OCI-LY3 (cell line): ENCODE results near the gene IGLL1.

Experiments used
- EZH2phosphoT487 ChIP-seq: fragments of 200-600 bp; shearing (Covaris generic); IDR thresholded peaks from 2 replicates; pipeline ENCODE4 v1.6.1; 2018; ENCODE audit warnings: antibody characterized with exemption, mixed run types, low read depth
- TF ChIP-seq, protein P1 (sequence below): fragments of 200-600, 300-600 bp; sonication (generic); IDR thresholded peaks from 2 replicates; pipeline ENCODE4 v1.5.1; 2014; ENCODE audit warnings: antibody characterized with exemption, low read length, low read depth

DNA sequence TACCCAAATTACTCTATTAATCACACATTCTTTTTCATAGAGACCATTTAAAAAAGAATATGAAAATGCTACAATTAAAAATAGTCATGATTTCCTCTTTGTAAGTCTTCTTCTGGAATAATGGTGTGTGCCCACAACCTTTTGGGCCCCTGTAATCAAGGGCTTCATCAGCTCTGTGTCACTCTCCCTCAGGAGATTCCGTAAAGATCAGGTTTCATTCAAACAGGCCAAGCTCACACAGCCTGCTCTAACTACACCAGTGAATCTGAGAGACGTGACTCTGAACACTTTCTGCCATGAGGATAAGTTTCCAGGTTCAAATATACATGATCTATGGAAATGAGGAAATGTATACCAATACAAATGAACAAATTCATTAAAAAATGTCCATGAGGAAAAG lies 42.5 kb upstream of the IGLL1 start:
- TF ChIP-seq, protein P1, sequence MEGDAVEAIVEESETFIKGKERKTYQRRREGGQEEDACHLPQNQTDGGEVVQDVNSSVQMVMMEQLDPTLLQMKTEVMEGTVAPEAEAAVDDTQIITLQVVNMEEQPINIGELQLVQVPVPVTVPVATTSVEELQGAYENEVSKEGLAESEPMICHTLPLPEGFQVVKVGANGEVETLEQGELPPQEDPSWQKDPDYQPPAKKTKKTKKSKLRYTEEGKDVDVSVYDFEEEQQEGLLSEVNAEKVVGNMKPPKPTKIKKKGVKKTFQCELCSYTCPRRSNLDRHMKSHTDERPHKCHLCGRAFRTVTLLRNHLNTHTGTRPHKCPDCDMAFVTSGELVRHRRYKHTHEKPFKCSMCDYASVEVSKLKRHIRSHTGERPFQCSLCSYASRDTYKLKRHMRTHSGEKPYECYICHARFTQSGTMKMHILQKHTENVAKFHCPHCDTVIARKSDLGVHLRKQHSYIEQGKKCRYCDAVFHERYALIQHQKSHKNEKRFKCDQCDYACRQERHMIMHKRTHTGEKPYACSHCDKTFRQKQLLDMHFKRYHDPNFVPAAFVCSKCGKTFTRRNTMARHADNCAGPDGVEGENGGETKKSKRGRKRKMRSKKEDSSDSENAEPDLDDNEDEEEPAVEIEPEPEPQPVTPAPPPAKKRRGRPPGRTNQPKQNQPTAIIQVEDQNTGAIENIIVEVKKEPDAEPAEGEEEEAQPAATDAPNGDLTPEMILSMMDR = no peak
- no peak for TF ChIP-seq EZH2phosphoT487
